NAMALWA (cell line): ENCODE results near the gene APP.

ENCODE experiments used
- DNase-seq: peaks from one replicate; pipeline ENCODE4 v3.0.0-alpha.2; 2015; ENCODE audit warnings: low spot score

Gene APP

GRCh38 chr21:26127073-26127814 is 43.3 kb downstream of the APP start:
- DNase-seq, result no peak

- DNase-seq, result no peak
Observed at GRCh38 chr21:26126168-26126553, 44.4 kb downstream of the APP start.

- DNase-seq, result no peak
Observed at GRCh38 chr21:26125433-26126167, 45.0 kb downstream of the APP start.

GRCh38 chr21:26124896-26125295 is 45.7 kb downstream of the APP start:
- no peak for DNase-seq

GRCh38 chr21:26124421-26124833 is 46.1 kb downstream of the APP start:
- no peak for DNase-seq

GRCh38 chr21:26123012-26123411 is 47.6 kb downstream of the APP start:
- no peak for DNase-seq

- no peak for DNase-seq
Observed at GRCh38 chr21:26120828-26121227, 49.7 kb downstream of the APP start.

- DNase-seq, result no peak
Observed at GRCh38 chr21:26119906-26120305, 50.7 kb downstream of the APP start.

GRCh38 chr21:26118938-26119540 is 51.5 kb downstream of the APP start:
- no peak for DNase-seq

- no peak for DNase-seq
Observed at GRCh38 chr21:26117972-26118367, 52.6 kb downstream of the APP start.

- DNase-seq, result no peak
Observed at GRCh38 chr21:26117324-26117971, 53.1 kb downstream of the APP start.

GRCh38 chr21:26116456-26117011 is 54.0 kb downstream of the APP start:
- no peak for DNase-seq

- no peak for DNase-seq
Observed at GRCh38 chr21:26115899-26116298, 54.7 kb downstream of the APP start.

GRCh38 chr21:26115305-26115704 is 55.3 kb downstream of the APP start:
- DNase-seq, result no peak

GRCh38 chr21:26112975-26113374 is 57.6 kb downstream of the APP start:
- DNase-seq, result no peak

GRCh38 chr21:26112127-26112742 is 58.3 kb downstream of the APP start:
- DNase-seq, result no peak

GRCh38 chr21:26110715-26111114 is 59.9 kb downstream of the APP start:
- no peak for DNase-seq

GRCh38 chr21:26107429-26107828 is 63.1 kb downstream of the APP start:
- no peak for DNase-seq

- no peak for DNase-seq
Observed at GRCh38 chr21:26106562-26106961, 64.0 kb downstream of the APP start.

- DNase-seq, result no peak
Observed at GRCh38 chr21:26105819-26106218, 64.8 kb downstream of the APP start.

GRCh38 chr21:26100573-26100972 is 70.0 kb downstream of the APP start:
- no peak for DNase-seq
